Adrenal gland (tissue), 5 donors: ENCODE results near the gene PRICKLE1.

Experiments used
- POLR2A ChIP-seq, 2 donors: fragments of 450-650 bp; IDR thresholded peaks; one replicate each; pipeline ENCODE4 v1.6.1; 2017; ENCODE audit warnings: antibody characterized with exemption in 2 of 2, mild to moderate bottlenecking in 2 of 2, moderate library complexity in 1 of 2
- TF ChIP-seq, protein P1 (sequence below), 6 experiments: fragments of 450-650 bp in 4 of 6; fragments of 200-600 bp in 2 of 6; sonication (generic) in 1 of 6; IDR thresholded peaks; 1 replicate in 5 of 6; 2 replicates in 1 of 6; pipeline versions ENCODE4 v1.5.1 to v1.8.0; 2016 to 2021; ENCODE audit warnings: antibody characterized with exemption in 6 of 6, mild to moderate bottlenecking in 2 of 6, moderate library complexity in 1 of 6
- donor health status: DM: no; HTN: no; CAD: no.

DNA sequence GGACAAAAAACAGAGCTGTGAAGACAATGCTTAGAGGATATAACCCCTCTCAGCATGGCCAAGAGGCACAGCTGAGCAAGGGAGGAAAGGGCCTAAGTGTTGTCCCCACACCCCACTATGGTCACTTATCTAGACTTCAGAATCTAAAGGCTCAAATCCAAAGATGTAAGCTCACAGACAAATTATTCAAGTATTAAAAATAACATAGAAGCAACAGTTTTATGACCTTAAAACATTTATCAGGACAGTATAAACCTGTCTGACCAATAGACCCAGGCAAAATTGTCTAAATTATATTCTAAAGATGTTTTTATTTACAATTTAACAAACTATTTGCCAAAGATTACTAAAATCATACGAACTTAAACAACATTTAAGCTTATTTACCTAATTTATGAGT lies 28.1 kb upstream of the PRICKLE1 start:
- no peak for TF ChIP-seq POLR2A (IDR thresholded peaks at IDR 0.05)
- TF ChIP-seq, protein P1, sequence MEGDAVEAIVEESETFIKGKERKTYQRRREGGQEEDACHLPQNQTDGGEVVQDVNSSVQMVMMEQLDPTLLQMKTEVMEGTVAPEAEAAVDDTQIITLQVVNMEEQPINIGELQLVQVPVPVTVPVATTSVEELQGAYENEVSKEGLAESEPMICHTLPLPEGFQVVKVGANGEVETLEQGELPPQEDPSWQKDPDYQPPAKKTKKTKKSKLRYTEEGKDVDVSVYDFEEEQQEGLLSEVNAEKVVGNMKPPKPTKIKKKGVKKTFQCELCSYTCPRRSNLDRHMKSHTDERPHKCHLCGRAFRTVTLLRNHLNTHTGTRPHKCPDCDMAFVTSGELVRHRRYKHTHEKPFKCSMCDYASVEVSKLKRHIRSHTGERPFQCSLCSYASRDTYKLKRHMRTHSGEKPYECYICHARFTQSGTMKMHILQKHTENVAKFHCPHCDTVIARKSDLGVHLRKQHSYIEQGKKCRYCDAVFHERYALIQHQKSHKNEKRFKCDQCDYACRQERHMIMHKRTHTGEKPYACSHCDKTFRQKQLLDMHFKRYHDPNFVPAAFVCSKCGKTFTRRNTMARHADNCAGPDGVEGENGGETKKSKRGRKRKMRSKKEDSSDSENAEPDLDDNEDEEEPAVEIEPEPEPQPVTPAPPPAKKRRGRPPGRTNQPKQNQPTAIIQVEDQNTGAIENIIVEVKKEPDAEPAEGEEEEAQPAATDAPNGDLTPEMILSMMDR (IDR thresholded peaks at IDR 0.05) = no peak
